B cell (primary cell): ENCODE measurements around the gene HDAC10. TPM values are rescaled to one million over a fixed set of nuclear protein-coding genes. Genes with fewer than 3 reads are reported as not detected.

Source experiments
- ATAC-seq: fragments of 200-7000 bp; cut with Tn5 transposase; one replicate; pipeline ENCODE4 v1.10.0; 2021; ENCODE audit warnings: low read depth, mild to moderate bottlenecking, moderate number of reproducible peaks, moderate library complexity
- CTCF ChIA-PET: fragments of 350-600 bp; sonication (Branson Sonifier 250); formaldehyde crosslinking; loops from one replicate; lab custom pipeline; 2021; ENCODE audit warnings: antibody characterized with exemption, inconsistent platforms; lab: Charles Lee
- POLR2A ChIA-PET: fragments of 350-600 bp; sonication (Branson Sonifier 250); formaldehyde crosslinking; loops from one replicate; lab custom pipeline; 2021; ENCODE audit warnings: antibody characterized with exemption; lab: Charles Lee
- DNase-seq: peaks from one replicate; pipeline ENCODE4 v3.0.0; 2013
- H2AFZ ChIP-seq: 2 replicates; pipeline ENCODE4 v1.6.1; 2012; ENCODE audit warnings: mild to moderate bottlenecking, low read depth, low read length; ENCODE audit not compliant: insufficient read depth, poor library complexity, severe bottlenecking
- H3K27ac ChIP-seq, 2 donors: 1 replicate in 1 of 2; 2 replicates in 1 of 2; pipeline ENCODE4 v1.5.1; 2012 to 2013; ENCODE audit warnings: low read length in 2 of 2, mild to moderate bottlenecking in 2 of 2, moderate library complexity in 1 of 2
- H3K27me3 ChIP-seq, 4 experiments: fragments of 200-600 bp in 1 of 4; sonication (generic) in 1 of 4; replicated peaks in 1 of 4; 1 replicate in 2 of 4; 2 replicates in 2 of 4; pipeline versions ENCODE4 v1.6.1 to v1.7.0; 2013 to 2016; ENCODE audit warnings: low read length in 3 of 4, mild to moderate bottlenecking in 2 of 4, mixed read lengths in 1 of 4, moderate library complexity in 1 of 4; ENCODE audit not compliant: insufficient read depth in 4 of 4, control insufficient read depth in 3 of 4; ENCODE audit errors: control extremely low read depth in 1 of 4
- H3K36me3 ChIP-seq, 2 experiments: replicated peaks in 1 of 2; 1 replicate in 1 of 2; 2 replicates in 1 of 2; pipeline versions ENCODE4 v1.6.1 to v1.7.1; 2013; ENCODE audit warnings: low read length in 1 of 2; ENCODE audit not compliant: insufficient read depth in 2 of 2, control insufficient read depth in 1 of 2; ENCODE audit errors: control extremely low read depth in 1 of 2, extremely low read depth in 1 of 2
- H3K4me1 ChIP-seq, 2 donors: fragments of 200-600 bp in 1 of 2; sonication (generic) in 1 of 2; 1 replicate in 1 of 2; 2 replicates in 1 of 2; pipeline versions ENCODE4 v1.5.1 to v1.6.1; 2013 to 2017; ENCODE audit warnings: low read length in 2 of 2; ENCODE audit not compliant: control insufficient read depth in 2 of 2, insufficient read depth in 2 of 2
- H3K4me2 ChIP-seq: replicated peaks from 2 replicates; pipeline ENCODE3; 2012; ENCODE audit warnings: mild to moderate bottlenecking, low read depth, low read length; ENCODE audit not compliant: poor library complexity, severe bottlenecking
- H3K4me3 ChIP-seq, 5 experiments: fragments of 200-600 bp in 1 of 5; sonication (generic) in 1 of 5; 1 replicate in 3 of 5; 2 replicates in 2 of 5; pipeline versions ENCODE4 v1.5.1 to v1.7.0; 2011 to 2016; ENCODE audit warnings: low read length in 4 of 5, mild to moderate bottlenecking in 4 of 5, low read depth in 2 of 5, control low read depth in 1 of 5, moderate library complexity in 1 of 5; ENCODE audit not compliant: insufficient read depth in 1 of 5; ENCODE audit errors: control extremely low read depth in 1 of 5, extremely low read depth in 1 of 5
- H3K79me2 ChIP-seq: fragments of 200-600 bp; sonication (generic); one replicate; pipeline ENCODE4 v1.6.0; 2016; ENCODE audit warnings: low read length; ENCODE audit not compliant: control insufficient read depth, insufficient read depth
- H3K9ac ChIP-seq: fragments of 200-600 bp; sonication (generic); 2 replicates; pipeline ENCODE4 v1.6.1; 2017; ENCODE audit warnings: mild to moderate bottlenecking, low read length, moderate library complexity
- H3K9me3 ChIP-seq, 3 donors: one replicate each; pipeline versions ENCODE4 v1.6.1 to v1.7.1; 2013; ENCODE audit warnings: low read length in 2 of 3; ENCODE audit not compliant: control insufficient read depth in 2 of 3, insufficient read depth in 1 of 3; ENCODE audit errors: control extremely low read depth in 1 of 3
- H4K20me1 ChIP-seq: 2 replicates; pipeline ENCODE4 v1.6.0; 2012; ENCODE audit warnings: mild to moderate bottlenecking, low read length; ENCODE audit not compliant: insufficient read depth, control insufficient read depth, poor library complexity, severe bottlenecking
- H3K27ac Mint-ChIP-seq: one replicate; pipeline ENCODE4 v1.8.0; 2021; ENCODE audit warnings: mixed read lengths
- H3K27me3 Mint-ChIP-seq: one replicate; pipeline ENCODE4 v1.8.0; 2021; ENCODE audit warnings: mixed read lengths
- H3K4me1 Mint-ChIP-seq: one replicate; pipeline ENCODE4 v1.8.0; 2021; ENCODE audit warnings: mixed read lengths
- H3K4me3 Mint-ChIP-seq: one replicate; pipeline ENCODE4 v1.8.0; 2021; ENCODE audit warnings: mixed read lengths
- H3K9me3 Mint-ChIP-seq: one replicate; pipeline ENCODE4 v1.8.0; 2022; ENCODE audit warnings: mixed read lengths; ENCODE audit not compliant: insufficient read depth
- CTCF ChIP-seq: fragments of 200-600 bp; IDR thresholded peaks from one replicate; pipeline ENCODE4 v1.8.0; 2022; ENCODE audit warnings: antibody characterized with exemption, mild to moderate bottlenecking
- EZH2 ChIP-seq: IDR thresholded peaks from 2 replicates; pipeline ENCODE4 v1.6.1; 2012; ENCODE audit warnings: borderline replicate concordance, low read depth, mild to moderate bottlenecking, moderate library complexity, low read length; ENCODE audit not compliant: insufficient read depth, poor library complexity, severe bottlenecking
- WGBS: methylation state at CpG from one replicate; pipeline ENCODE4 v1.1.5; 2013; ENCODE audit warnings: missing lambda C conversion rate; ENCODE audit not compliant: insufficient coverage; 5-methylcytosine and 5-hydroxymethylcytosine counted together
- intact Hi-C: fragments of 100-400 bp; cut with micrococcal nuclease; formaldehyde crosslinking; loops from one replicate; pipeline ENCODE4 v1.10.0; 2022
- polyA plus RNA-seq: library from polyadenylated mRNA; depleted of rRNA; stranded (reverse); fragments of >200 nt; gene quantifications from 2 replicates; pipeline ENCODE4 v1.2.3, GENCODE V29; 2012
- total RNA-seq, 2 donors: library from RNA; stranded (reverse); fragments of 120-200 nt in 1 of 2; gene quantifications; 1 replicate in 1 of 2; 2 replicates in 1 of 2; pipeline versions ENCODE4 v1.2.3 to v1.2.4, GENCODE V29; 2013 to 2022

HDAC10 gene
- total and polyA plus RNA-seq, 2 donors (not counting 1 experiment from before 2014, with no cell fraction given), result 136 to 187 TPM

GRCh38 chr22:50197000-50197800 lies 53.9 kb downstream of the HDAC10 start:
- Histone ChIP-seq H3K4me3 (no peak overlapping the region), H3K9me3 (no peaks in the 10 kb centered on the region), H3K79me2 (peaks cover 37% of the 10 kb centered on the region), H3K9ac (no peak overlapping the region), H3K4me2 (no peak overlapping the region), H2AFZ (no peak overlapping the region), H3K27ac (no peak overlapping the region), H3K36me3 (peaks cover 0 to 27% of the 10 kb centered on the region in 2 experiments), H3K27me3 (no peaks in the 10 kb centered on the region), H3K4me1 (peaks cover 49 to 57% of the 10 kb centered on the region in 2 donors), H4K20me1 (peaks cover 13% of the 10 kb centered on the region)
- ChIA-PET CTCF (no interaction called here), POLR2A (interaction anchor here (1.5 kb wide), 1 partner anchor 10 kb away, joined by 5 read pairs; no protein-coding TSS in a partner anchor)
- Mint-ChIP-seq H3K4me3 (no peak overlapping the region), H3K4me1 (peaks cover 31% of the 10 kb centered on the region), H3K27me3 (no peaks in the 10 kb centered on the region), H3K9me3 (no peaks in the 10 kb centered on the region), H3K27ac (peak overlapping the region; percentile 15)
- intact Hi-C loops, result no loop called here
- TF ChIP-seq CTCF (no peak), EZH2 (no peak)
- ATAC-seq (no peak), DNase-seq (no peak)
- 93% methylated on average over 23 of the region's 23 CpGs for WGBS

DNA sequence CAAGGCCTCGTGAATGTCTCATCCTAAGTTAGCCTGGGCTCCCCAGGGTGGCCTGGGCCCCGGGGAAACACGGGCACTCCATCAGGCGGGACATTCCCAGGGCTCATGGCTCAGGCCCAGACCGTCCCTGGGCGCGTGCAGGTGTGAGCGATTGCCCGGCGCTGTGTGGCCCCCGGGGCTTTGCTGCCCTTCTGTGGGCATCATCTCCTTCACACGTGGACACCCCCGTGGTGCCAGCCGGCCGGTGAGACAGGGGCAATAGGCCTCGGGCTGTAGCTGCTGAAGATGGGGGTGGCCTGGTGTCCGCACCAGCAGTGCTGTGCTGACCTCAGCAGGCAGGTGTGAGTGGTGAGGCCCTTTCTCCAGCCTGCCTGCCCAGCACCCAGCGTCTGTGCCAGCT lies 54.8 kb downstream of the HDAC10 start:
- peak; percentile 25 for DNase-seq
- Histone ChIP-seq H3K36me3 (peaks cover 0 to 27% of the 10 kb centered on the region in 2 experiments), H2AFZ (no peak overlapping the region), H3K4me3 (no peak overlapping the region), H3K79me2 (peaks cover 28% of the 10 kb centered on the region), H3K4me1 (peaks cover 50 to 60% of the 10 kb centered on the region in 2 donors), H3K9ac (no peak overlapping the region), H3K9me3 (peaks cover 0 to 2% (median 0%) of the 10 kb centered on the region in 3 donors), H3K4me2 (no peak overlapping the region), H3K27ac (no peak overlapping the region), H3K27me3 (no peaks in the 10 kb centered on the region), H4K20me1 (peaks cover 7% of the 10 kb centered on the region)
- no peak for TF ChIP-seq CTCF
- TF ChIP-seq EZH2, result no peak
- Mint-ChIP-seq H3K9me3 (no peaks in the 10 kb centered on the region), H3K27me3 (no peaks in the 10 kb centered on the region), H3K27ac (peak overlapping the region; percentile 37), H3K4me3 (no peak overlapping the region), H3K4me1 (peaks cover 36% of the 10 kb centered on the region)
- no peak for ATAC-seq
- CTCF ChIA-PET, result no interaction called here
- WGBS, result 95% methylated on average over 12 of the region's 18 CpGs
- POLR2A ChIA-PET, result interaction anchor here (0.6 to 1.5 kb wide), 3 partner anchors 9 to 275 kb away, joined by 3 to 5 read pairs (median 3); no protein-coding TSS in a partner anchor
- intact Hi-C loops, result no loop called here
